Right lung (tissue), 10 donors: ENCODE results near the gene BAAT. TPM values are rescaled to one million over a fixed set of nuclear protein-coding genes. Genes with fewer than 3 reads are reported as not detected.
A peak's percentile ranks its signal among the peaks of the same experiment; 100 is the strongest.
"Not testable (repeated sequence)": the region's sequence is repeated elsewhere in the genome, so short reads cannot be mapped to it uniquely, and the experiment has no call there.

ENCODE experiments used
- DNase-seq, 2 donors: peaks; one replicate each; pipeline ENCODE4 v3.0.0-alpha.2; 2013
- long read RNA-seq, 8 donors: transcript quantifications; one replicate each; lab custom pipeline, GENCODE V29; 2026
- polyA plus RNA-seq, 5 donors: library from polyadenylated mRNA; unstranded; fragments of 120-200 nt; gene quantifications; one replicate each; pipeline versions ENCODE4 v1.2.1 to v1.2.3, GENCODE V29; 2013; ENCODE audit warnings: inconsistent platforms in 1 of 5, low replicate concordance in 1 of 5; ENCODE audit not compliant: insufficient read length in 5 of 5, insufficient read depth in 1 of 5

Gene BAAT
- polyA plus RNA-seq: 1 to 10 TPM in 1 of 5 donors, under 1 TPM in 4; 0.39 to 1.2 (median 0.74) TPM
- long read RNA-seq, donor 1: 0 reads
- long read RNA-seq, donor 2: 0 reads
- long read RNA-seq, donor 3: 0 reads
- long read RNA-seq, donor 4, partial matches to known transcripts: 0 of 1 reads
- long read RNA-seq, donor 4, other reads (novel, unspliced or antisense): 0 of 1 reads
- long read RNA-seq, donor 5: 0 reads
- long read RNA-seq, donor 6, partial matches to known transcripts: 0 of 2 reads
- long read RNA-seq, donor 6, other reads (novel, unspliced or antisense): 0 of 2 reads
- long read RNA-seq, donor 7: 0 reads
- long read RNA-seq, donor 8: 0 reads

DNA sequence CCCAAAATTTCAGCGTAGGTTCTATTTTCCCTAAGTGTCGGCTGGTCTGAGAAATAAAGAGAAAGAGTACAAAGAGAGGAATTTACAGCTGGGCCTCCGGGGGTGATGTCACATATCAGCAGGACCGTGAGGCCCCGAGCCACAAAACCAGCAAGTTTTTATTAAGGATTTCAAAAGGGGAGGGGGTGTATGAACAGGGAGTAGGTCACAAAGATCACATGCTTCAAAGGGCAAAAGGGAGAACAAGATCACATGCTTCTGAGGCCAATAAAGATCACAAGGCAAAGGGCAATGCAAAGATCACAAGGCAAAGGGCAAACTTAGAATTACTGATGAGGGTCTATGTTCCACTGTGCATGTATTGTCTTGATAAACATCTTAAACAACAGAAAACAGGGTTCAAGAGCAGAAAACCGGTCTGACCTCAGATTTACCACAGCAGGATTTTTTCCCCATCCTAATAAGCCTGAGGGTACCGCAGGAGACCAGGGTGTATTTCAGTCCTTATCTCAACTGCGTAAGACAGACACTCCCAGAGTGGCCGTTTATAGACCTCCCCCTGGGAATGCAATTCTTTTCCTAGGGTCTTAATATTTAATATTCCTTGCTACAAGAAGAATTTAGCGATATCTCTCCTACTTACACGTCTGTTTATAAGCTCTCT lies at the start of gene BAAT:
Gene BAAT, minus strand, starts transcription at position 134 of the 664 bp plus-strand sequence. CDS start 13,602 bp downstream, outside the sequence.
- not testable (repeated sequence) for DNase-seq

DNA sequence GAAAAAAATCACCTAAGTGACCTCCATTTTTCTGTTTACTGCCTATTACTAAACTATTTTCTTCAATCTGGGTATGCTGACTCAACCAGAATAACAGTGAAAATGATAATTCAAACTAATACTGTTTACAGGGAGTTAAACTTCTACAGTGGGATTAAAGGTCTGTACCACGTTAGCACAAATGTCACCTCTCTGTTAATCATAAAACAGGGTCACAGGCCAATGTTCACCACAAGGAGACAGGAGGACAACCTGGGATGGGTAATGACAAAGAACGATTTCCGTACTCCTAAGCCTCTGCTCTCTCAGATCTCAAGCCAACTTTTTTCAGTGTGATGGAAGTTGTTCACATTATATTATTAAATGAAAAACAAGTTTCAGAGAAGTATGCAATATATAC lies 48.4 kb upstream of the BAAT start:
- no peak for DNase-seq

DNA sequence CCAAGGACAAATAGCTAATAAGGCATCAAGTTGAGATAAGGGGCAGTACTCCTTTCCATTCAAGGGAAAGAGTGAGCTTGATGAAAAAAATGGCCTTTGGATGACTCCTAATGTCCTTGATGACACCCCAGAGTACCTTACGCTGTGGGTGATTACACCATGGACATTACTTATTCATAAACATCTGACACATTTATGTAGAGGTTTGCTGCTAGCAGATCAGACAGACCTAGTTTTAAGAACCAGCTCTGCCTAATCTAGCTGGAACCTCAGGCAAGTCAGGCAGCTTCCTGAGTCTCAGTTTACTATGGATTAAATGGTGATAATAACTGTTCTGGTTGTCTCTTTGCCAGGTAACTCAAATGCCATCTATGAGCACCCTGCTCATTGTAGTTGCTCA lies 47.9 kb upstream of the BAAT start:
- DNase-seq: no peak

DNA sequence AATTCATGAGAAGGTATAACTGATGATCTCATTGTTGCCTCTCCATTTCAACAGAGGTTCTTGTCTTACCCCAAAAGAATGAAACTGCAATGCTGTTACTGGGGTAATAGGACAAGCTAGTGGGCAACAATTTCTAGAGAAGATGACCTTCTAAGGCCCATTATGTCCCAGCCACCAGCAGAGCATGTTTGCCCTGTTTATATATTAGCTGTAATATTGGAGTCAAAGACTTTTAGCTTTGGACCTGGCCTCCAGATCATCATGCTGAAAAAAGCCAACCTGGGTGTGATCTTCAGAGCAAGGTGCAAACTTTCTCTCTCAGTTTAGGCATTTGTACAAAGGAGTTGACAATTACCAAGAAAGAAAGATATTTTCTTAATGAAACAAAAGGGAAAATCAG lies 47.4 kb upstream of the BAAT start:
- no peak for DNase-seq

DNA sequence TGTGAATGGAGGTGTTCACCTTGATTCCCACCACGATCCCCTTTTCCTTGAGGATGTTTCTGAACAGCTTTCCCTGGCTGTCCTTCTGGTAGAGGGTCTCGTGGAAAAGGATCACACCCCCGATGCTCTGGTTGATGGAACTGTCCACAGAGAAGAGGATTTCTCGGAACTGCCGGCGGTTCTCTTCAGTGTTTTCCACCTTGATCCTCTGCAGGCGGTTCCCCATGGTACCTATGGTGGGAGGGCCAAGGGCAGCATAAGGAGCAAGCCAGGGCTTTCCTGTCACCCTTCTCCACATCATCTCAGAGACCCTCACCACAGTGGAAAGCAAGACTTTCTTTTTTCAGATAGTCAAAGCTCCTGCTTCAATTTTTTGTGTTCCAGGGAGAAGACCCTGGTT lies 44.9 kb upstream of the BAAT start:
- DNase-seq: no peak

DNA sequence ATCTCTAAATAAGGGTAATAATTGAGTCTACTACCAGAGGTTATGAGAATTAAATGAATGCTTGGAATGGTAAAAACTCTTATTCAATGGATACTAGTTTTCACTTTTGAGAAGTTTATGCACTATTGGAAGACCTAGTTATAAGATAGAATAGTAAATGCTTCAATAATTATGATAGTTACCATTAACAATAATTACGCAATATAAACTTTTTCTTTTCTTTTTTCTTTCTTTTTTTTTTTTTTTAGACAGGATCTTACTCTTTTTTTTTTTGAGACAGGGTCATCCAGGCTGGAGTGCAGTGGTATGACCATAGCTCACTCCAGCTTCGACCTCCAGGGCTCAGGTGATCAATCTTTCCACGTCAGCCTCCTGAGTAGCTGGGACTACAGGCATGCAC lies 44.1 kb upstream of the BAAT start:
- no peak for DNase-seq

DNA sequence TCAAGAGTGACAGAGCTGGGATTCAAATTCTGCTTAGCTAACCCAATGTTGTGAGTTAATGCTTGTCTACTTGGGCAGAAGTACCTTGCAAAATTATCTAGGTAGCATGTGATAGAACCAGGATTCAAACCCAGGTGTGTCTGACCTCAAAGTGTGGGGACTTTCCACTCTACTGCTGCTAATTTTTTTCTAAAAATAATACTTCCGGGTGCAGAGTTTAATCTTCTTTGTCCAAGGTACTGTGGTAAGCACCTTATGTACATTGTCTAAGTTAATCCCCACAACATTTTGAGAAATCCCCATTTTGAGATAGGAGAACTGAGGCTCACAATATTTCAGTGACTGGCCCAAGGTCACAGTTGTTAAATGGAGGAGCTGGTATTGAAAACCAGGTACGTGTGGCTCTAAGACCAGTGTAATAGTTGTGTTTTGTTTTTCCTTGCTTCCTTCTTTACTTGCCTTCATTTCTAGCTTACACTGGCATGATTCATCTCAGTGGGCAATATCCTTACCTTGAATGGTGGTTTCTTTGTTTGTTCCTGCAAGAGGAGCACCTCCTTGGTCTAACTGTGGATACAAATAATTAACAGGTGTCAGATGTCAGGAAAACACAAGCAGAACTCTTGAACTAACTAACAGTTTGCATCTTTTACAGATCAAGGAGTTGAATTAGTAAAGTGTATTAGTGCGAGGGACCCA lies 43.3 kb upstream of the BAAT start:
- no peak for DNase-seq

DNA sequence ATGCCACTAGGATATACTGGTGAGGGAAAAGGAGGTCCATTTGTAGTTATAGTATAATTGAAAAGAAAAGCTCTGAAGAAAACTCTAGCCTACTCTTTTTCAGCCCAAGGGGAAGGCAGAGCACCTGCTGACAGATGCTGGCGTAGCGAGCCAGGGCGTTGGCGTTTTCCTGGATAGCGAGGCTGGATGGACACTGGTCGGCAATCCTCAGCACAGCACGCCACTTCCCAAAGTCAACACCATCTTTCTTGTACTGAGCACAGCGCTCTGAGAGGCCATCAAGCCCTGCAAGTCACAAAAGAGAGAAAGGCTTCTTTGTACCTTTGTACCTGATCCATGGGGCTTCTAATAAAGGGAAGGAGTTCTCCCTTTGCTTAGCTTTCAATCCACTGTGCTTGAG lies 42.6 kb upstream of the BAAT start:
- DNase-seq: no peak

DNA sequence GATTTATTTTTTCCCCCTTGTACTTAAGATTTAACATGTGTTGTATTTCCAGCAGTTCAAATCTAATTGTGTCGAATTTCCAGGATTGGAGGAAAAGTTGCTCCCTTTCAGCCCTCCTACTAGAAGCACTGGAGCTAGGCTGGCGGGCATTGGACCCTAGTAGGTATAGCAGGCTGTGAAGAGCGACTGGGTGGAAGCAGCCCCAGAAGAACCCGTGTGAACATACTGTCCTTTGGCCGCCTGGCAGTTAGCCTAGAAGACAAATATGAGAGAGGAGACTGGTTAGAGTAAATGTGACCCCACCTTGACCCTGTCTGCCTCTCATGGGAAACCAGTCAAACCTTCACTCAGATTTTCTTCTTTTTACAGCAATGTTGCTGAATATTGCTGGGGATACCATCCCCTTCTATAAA lies 36.9 kb upstream of the BAAT start:
- peak in 1 of 2 donors; percentile 5 for DNase-seq

DNA sequence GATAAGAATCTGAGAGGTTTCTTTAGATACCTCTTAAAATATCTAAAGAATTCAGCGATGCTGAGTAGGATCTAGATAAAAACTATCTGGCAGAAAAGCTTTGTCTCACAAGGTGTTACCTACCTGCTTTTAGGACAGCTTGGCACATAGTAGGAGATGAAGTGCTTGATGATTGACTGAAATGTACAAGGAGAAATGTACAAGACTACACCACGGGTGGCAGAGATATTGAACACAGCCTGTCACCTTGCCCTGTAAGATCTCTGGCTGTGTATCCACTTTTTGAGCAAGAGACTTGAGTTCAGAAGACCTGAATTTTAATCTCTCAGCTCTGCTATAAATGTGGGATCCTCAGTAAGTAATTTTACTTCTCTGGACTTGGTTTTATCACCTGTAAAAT lies 35.1 kb upstream of the BAAT start:
- no peak for DNase-seq

DNA sequence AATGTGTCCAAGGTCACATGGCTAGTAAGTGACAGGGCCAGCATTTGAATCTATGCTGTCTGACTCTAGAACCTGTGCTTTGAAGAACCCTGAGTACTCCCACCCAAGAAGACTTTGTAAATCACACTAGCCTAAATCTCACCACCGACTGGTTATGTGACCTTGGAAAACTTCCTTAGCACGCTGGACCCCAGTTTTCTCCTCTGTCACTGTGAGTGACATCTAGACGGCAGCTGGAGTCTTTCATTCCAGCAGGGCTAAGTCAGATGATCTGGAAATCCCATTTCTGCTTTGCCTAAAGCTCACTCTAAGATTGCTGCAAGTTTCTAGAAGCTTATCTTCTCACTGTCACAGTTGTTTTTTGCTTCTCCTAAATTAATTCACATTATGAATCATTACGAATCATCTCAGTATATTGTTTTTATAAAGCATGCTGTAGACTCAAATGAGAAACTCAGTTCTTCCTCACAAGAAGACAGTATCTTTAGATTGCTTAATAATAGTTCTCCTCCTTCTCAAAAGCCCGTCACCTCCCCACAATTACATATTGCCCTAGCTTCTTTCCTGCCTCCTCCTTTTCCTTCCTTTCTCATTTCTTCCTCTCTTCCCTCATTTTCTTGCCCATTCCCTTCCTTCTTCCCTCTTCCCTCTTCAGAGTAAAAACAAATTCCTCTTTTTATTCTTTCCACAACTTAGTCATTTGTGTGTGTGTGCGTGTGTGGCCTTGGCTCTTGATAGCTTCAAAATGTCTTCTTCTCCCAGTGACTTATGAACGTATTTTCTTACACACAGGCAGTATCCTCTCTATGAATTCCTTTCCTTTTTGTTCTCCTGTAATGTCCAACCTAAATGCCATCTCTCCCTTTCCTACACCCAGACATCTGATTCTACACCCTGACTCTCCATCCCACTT lies 34.0 kb upstream of the BAAT start:
- DNase-seq: no peak

DNA sequence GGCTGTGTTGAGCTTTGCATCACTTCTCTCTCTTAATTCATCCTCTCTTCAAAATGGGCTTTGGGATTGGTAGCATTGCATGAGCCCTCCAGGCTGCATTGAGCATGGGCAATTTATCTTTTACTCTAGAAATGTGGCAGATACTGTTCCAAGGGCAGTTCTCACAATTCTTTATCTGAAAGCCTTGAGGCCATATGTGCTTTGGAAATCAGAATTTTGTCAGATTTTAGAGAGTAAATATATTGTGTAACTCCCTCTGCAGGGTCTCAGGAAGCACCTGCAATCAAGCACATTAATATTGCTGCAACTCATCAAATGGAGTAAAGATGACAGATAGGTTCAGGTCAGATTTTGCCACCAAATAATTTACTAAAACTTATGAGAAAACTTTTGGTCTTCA lies 33.2 kb upstream of the BAAT start:
- DNase-seq: no peak

DNA sequence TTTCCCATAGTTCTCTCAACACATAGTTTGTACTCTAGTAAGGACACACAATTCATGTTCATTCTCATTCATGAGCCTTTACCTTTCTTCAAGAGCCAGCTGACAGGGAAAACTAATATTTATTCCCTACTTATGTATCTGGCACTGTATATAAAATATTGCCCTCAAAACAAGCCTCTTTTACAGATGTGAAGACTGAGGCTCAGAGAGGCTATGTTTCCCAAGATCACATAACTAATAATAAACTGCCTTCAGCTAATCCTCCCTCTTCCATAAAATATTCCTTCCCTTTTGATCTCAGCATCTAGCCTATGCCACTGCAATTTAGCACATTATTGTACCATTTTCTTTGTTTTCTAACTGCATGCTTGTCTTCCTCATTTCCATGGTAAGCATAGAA lies 32.6 kb upstream of the BAAT start:
- no peak for DNase-seq

DNA sequence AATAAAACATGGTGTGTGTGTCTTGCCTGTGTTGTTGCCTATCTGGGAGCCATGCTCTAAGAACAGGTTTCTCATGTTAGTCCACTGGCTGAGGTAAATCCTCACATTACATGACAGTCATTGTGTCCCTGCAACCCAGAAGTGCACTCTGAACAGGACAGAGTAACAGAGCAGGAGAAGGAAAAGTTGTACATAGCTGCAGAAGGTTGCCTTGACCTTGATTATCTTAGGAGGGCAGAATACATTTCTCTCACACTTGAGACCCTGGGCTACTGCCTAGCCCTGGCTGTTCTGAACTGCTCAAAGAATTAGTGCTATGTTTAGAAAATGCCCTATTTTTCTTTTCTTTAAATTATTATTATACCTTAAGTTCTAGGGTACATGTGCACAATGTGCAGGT lies 30.8 kb upstream of the BAAT start:
- no peak for DNase-seq

DNA sequence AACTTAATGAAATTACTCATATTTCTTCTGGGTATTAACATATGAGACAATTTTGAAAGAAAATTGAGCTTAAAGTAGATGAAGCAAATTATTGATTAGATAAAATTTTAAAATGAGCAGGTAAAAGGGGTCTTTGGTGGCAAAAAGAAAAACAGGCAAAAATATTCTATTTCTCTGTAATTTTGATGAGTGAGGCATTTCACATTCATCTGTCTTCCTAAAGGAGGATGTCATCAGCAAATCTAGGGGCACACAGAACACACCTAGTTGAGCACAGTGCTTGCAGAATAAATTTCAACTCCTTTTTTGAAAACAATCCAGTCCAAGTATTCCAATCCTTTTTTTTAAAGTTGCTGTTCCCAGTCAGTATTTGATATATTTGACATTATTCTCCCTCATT lies 30.0 kb upstream of the BAAT start:
- no peak for DNase-seq

DNA sequence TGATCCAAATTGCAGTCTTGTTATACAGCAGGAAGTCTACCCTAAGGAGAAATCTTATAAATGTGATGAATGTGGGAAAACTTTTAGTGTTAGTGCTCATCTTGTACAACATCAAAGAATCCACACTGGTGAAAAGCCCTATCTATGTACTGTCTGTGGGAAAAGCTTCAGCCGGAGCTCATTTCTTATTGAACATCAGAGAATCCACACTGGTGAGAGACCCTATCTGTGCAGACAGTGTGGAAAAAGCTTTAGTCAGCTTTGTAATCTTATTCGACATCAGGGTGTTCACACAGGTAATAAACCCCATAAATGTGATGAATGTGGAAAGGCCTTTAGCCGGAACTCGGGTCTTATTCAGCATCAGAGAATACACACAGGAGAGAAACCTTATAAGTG lies 24.3 kb upstream of the BAAT start:
- no peak for DNase-seq

DNA sequence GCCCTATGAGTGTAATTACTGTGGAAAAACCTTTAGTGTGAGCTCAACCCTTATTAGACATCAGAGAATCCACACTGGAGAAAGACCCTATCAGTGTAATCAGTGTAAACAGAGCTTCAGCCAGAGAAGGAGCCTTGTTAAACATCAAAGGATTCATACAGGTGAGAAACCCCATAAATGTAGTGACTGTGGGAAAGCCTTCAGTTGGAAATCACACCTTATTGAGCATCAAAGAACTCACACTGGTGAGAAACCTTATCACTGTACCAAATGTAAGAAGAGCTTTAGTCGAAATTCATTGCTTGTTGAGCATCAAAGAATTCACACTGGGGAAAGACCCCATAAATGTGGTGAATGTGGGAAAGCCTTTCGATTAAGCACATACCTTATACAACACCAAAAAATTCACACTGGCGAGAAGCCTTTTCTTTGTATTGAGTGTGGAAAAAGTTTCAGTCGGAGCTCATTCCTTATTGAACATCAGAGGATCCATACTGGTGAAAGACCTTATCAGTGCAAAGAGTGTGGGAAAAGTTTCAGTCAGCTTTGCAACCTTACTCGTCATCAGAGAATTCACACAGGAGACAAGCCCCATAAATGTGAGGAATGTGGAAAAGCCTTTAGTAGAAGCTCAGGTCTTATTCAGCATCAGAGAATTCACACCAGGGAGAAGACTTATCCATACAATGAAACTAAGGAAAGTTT lies 23.7 kb upstream of the BAAT start:
- no peak for DNase-seq

DNA sequence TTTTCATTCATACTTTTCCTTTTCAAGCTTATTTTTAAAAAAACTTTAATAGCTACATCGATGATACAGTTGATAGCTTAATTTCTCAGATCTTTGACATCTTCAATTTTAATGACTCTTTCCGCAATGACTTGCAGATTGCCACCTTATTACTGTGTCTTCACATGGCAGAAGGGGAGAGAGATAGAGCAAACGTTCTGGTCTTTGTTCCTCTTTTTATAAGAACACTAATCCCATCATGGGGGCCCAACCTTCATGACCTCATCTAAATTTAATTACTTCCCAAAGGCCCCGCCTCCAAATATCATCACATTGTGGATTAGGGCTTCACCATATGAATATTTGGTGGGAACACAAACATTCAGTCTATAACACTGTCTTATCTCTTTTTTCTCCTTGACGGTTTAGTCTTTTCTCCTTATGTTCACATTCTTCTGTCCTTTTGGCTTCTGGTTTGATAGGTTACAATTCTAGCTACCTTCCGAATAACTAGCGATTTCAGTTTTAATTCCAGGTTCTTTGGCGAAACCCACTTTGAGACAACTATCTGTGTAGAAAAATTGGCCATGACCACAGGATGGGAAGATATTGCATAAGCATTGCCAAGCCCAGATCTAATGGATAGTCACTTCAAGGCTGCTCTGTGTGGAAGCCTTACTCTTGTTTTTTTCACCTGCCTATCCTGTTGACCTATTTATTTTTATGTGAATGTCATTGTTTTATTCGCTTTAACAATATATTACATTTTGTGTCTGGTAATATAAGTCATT lies 18.9 kb upstream of the BAAT start:
- DNase-seq: no peak

DNA sequence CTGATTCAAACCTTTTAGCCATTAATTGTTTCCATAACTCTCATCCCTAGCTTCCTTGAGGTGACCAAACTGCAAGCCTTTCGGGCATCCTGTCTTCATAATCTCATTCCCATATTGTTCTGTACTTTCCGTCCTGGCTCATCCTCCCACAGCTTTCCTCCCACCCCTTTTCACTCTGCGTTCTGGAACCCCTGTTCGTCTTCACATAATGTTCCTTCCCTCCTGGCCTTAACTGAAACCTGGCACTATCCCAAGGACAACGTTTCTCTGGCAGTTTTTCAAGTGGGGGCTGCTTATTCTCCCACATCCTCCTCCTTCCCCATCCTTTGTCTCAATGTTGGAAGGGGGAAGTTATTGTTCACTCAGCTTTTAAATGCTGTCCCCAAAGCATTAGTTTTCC lies 15.3 kb upstream of the BAAT start:
- no peak for DNase-seq

DNA sequence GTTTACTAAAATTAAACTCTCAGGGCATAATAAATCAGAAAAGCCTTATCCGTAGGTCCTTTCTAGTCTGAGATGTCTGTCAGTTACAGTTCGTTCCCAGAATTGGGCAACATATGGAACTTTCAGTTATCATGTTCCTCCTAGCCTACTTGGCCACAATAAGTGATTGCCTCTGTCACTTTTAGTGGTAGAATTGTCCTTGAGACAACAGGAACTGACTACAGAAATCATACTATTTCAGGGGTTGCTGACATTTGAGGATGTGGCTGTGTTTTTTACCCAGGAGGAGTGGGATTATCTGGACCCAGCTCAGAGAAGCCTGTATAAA lies 14.8 kb upstream of the BAAT start:
- DNase-seq: no peak
